Activated CD8-positive, alpha-beta T cell treated with anti-CD3 and anti-CD28 coated beads for 36 hours (primary cell): ENCODE measurements around the gene PTGES2. TPM values are rescaled to one million over a fixed set of nuclear protein-coding genes. Genes with fewer than 3 reads are reported as not detected.

Experiments
- ATAC-seq: fragments of 200-7000 bp; cut with Tn5 transposase; one replicate; pipeline ENCODE4 v1.10.0; 2021; ENCODE audit warnings: mild to moderate bottlenecking, moderate library complexity
- CTCF ChIA-PET: fragments of 350-600 bp; sonication (Branson Sonifier 250); formaldehyde crosslinking; loops from one replicate; lab custom pipeline; 2021; ENCODE audit warnings: antibody characterized with exemption; lab: Charles Lee
- POLR2A ChIA-PET: fragments of 350-600 bp; sonication (Branson Sonifier 250); formaldehyde crosslinking; loops from one replicate; lab custom pipeline; 2021; ENCODE audit warnings: antibody characterized with exemption; lab: Charles Lee
- DNase-seq: peaks from one replicate; pipeline ENCODE4 v3.0.0-alpha.2; 2020
- H3K27ac Mint-ChIP-seq: one replicate; pipeline ENCODE4 v1.8.0; 2021; ENCODE audit warnings: mild to moderate bottlenecking, mixed read lengths
- H3K27me3 Mint-ChIP-seq: one replicate; pipeline ENCODE4 v1.8.0; 2021; ENCODE audit warnings: mixed read lengths
- H3K36me3 Mint-ChIP-seq: one replicate; pipeline ENCODE4 v1.8.0; 2021; ENCODE audit warnings: low read depth, mixed read lengths
- H3K4me1 Mint-ChIP-seq: one replicate; pipeline ENCODE4 v1.8.0; 2021; ENCODE audit warnings: low read depth, mixed read lengths
- H3K4me3 Mint-ChIP-seq: one replicate; pipeline ENCODE4 v1.8.0; 2021; ENCODE audit warnings: mild to moderate bottlenecking, moderate library complexity, mixed read lengths
- H3K9me3 Mint-ChIP-seq: one replicate; pipeline ENCODE4 v1.8.0; 2021; ENCODE audit warnings: mixed read lengths
- CTCF ChIP-seq: fragments of 200-600 bp; IDR thresholded peaks from one replicate; pipeline ENCODE4 v1.8.0; 2022; ENCODE audit warnings: antibody characterized with exemption, mild to moderate bottlenecking
- intact Hi-C: fragments of 100-400 bp; cut with micrococcal nuclease; formaldehyde crosslinking; loops from one replicate; pipeline ENCODE4 v1.10.0; 2022
- total RNA-seq, 2 experiments: library from RNA; stranded (reverse); gene quantifications; one replicate each; pipeline ENCODE4 v1.2.3, GENCODE V29; 2021

PTGES2 gene
- total RNA-seq, 2 experiments from 2014 or later, result 40.8 to 49.5 TPM

- DNase-seq (no peak), ATAC-seq (no peak)
- peaks cover 28% of the 10 kb centered on the region for H3K36me3 Mint-ChIP-seq
- no peak for TF ChIP-seq CTCF
- ChIA-PET CTCF (no interaction called here), POLR2A (no interaction called here)
- peak overlapping the region; percentile 20 for H3K27ac Mint-ChIP-seq
- H3K4me1 Mint-ChIP-seq, result peaks cover 24% of the 10 kb centered on the region
- intact Hi-C loops, result no loop called here
- no peaks in the 10 kb centered on the region for H3K9me3 Mint-ChIP-seq
- no peak overlapping the region for H3K4me3 Mint-ChIP-seq
- H3K27me3 Mint-ChIP-seq, result no peaks in the 10 kb centered on the region
These were observed 36.2 kb upstream of the PTGES2 start for GRCh38 chr9:128163523-128164306.

GRCh38 chr9:128163027-128163515 is 35.5 kb upstream of the PTGES2 start:
- TF ChIP-seq CTCF, result no peak
- no peak overlapping the region for H3K4me3 Mint-ChIP-seq
- DNase-seq (no peak), ATAC-seq (no peak)
- H3K9me3 Mint-ChIP-seq, result no peaks in the 10 kb centered on the region
- peaks cover 26% of the 10 kb centered on the region for H3K36me3 Mint-ChIP-seq
- H3K27ac Mint-ChIP-seq, result no peak overlapping the region
- peaks cover 24% of the 10 kb centered on the region for H3K4me1 Mint-ChIP-seq
- POLR2A ChIA-PET, result interaction anchor here (0.9 kb wide), 1 partner anchor 33 kb away, joined by 3 read pairs; no protein-coding TSS in a partner anchor
- intact Hi-C loops, result no loop called here
- CTCF ChIA-PET, result no interaction called here
- no peaks in the 10 kb centered on the region for H3K27me3 Mint-ChIP-seq

- no peak for TF ChIP-seq CTCF
- H3K9me3 Mint-ChIP-seq, result no peaks in the 10 kb centered on the region
- DNase-seq, result no peak
- peaks cover 26% of the 10 kb centered on the region for H3K36me3 Mint-ChIP-seq
- intact Hi-C loops, result no loop called here
- H3K27me3 Mint-ChIP-seq, result no peaks in the 10 kb centered on the region
- H3K4me3 Mint-ChIP-seq, result peak overlapping the region; percentile 81
- CTCF ChIA-PET, result interaction anchor here (1.6 kb wide), 1 partner anchor 13 kb away, joined by 4 read pairs; no protein-coding TSS in a partner anchor
- POLR2A ChIA-PET, result interaction anchor here (0.6 to 1.8 kb wide), 3 partner anchors 10 to 33 kb away, joined by 3 to 4 read pairs (median 3); no protein-coding TSS in a partner anchor
- peaks cover 24% of the 10 kb centered on the region for H3K4me1 Mint-ChIP-seq
- H3K27ac Mint-ChIP-seq, result peak overlapping the region; percentile 14
- no peak for ATAC-seq
These were observed 34.9 kb upstream of the PTGES2 start for GRCh38 chr9:128162215-128163026.

GRCh38 chr9:128161215-128161902 is 33.8 kb upstream of the PTGES2 start:
- H3K4me1 Mint-ChIP-seq, result peaks cover 24% of the 10 kb centered on the region
- no peak for TF ChIP-seq CTCF
- ATAC-seq (no peak), DNase-seq (no peak)
- peak overlapping the region; percentile 87 for H3K27ac Mint-ChIP-seq
- H3K27me3 Mint-ChIP-seq, result no peaks in the 10 kb centered on the region
- ChIA-PET POLR2A (interaction anchor here (0.6 to 1.8 kb wide), 9 partner anchors 9 to 208 kb away, joined by 3 to 9 read pairs (median 3); no protein-coding TSS in a partner anchor), CTCF (interaction anchor here (1.1 to 2.7 kb wide), 4 partner anchors 15 to 45 kb away, joined by 3 to 10 read pairs (median 6); no protein-coding TSS in a partner anchor)
- peak overlapping the region; percentile 81 for H3K4me3 Mint-ChIP-seq
- peaks cover 23% of the 10 kb centered on the region for H3K36me3 Mint-ChIP-seq
- no peaks in the 10 kb centered on the region for H3K9me3 Mint-ChIP-seq
- intact Hi-C loops, result no loop called here
